GM18861 (cell line): ENCODE measurements around the gene CPPED1.

Experiments used
- ATAC-seq: cut with Tn5 transposase; IDR thresholded peaks from one replicate; pipeline ENCODE4 v1.9.1; 2021; ENCODE audit not compliant: unreplicated experiment

CPPED1 gene

DNA sequence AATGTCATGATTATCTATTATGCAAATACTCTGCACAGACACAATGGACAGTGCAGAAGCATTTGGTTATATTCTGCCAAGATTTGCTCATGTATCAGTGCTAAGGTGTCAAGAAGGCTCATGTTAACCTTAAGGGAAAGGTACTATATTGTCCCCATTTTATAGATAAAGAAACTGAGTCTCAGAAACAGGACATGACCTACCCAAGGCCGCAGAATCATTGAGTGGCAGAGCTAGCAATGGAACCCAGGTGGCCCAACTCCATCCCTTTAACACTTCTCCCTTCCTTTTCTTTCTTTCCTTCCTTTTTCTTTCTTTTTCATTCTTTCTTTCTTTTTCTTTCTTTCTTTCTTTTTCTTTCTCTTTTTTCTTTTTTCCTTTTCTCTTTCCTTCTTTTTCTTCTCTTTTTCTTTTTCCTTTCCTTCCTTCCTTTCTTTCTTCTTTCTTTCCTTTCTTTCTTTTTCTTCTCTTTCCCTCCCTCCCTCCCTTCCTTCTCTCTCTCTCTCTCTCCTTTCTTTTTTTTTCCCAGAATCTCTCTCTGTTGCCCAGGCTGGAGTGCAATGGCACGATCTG, 149.8 kb downstream of the CPPED1 start:
- no peak for ATAC-seq

DNA sequence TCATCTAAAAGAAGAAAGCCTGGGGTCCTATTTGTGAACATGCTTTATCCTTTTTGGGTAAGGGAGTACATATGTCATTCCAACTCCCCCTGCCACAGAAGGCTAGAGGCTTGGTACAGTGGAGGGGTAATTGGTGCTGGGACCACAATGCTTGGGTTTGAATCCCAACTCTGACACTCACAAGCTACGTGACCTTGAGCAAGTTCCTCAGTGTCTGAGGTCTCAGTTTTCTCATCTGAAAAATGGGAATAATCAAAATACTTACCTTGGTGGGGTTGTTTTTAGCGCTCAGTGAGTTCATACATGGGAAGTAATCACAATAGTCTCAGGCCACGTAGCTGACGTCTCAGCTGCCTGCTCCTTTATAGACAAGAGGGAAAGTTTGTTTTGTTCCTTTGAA, 150.8 kb downstream of the CPPED1 start:
- ATAC-seq = no peak

DNA sequence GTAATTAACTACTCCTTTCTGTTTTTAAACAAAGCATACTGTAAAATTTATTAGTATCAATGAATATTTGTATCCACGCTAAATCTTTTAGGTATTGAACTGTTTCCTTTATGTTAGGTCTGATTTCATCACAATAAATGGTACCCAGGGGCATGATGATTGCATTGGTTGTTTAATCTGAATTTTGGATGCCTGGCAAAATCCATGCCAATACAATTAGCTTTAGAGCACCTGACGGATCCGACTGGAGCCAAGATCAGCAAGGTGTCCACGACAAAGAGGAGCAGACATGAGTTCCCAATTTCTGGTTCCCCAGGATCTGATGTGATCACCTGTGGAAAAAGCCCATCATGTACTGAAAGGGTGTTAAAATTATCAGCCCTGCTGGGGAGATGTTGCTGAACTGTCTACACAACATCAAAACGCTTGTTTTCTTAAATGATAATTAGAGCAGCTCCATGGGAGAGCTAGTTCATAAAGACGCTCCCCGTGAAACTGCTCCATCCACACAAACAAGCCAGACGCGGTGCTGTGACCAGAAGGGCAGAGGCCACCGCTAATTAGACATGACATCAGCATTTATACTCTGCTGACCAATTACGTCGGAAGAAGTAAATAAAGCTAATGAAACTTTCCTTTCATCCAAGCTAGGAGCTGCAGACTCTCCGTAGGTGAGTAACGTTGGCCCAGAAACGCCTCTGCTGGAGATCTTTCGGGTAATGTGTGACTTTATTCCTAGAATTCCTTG, 151.7 kb downstream of the CPPED1 start:
- ATAC-seq = no peak

DNA sequence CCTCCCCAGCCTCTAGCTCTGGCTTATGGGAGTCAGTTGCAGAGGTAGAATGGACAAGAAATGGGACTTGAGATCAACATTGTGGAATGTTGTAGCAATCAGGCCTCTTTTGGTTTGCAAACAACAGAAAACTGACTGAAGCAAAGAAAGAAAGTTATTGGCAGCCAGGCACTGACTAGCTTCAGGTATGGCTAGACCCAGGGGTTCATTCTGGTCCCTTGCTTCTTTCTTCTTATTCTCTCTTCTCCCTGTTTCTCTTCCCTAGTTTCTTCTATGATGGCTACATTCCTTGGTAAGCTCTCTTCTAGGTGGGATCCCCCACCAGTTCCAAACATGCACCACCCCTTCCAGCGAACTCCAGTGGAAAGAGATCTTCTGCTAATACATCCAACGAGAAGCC, 154.3 kb downstream of the CPPED1 start:
- ATAC-seq = no peak

DNA sequence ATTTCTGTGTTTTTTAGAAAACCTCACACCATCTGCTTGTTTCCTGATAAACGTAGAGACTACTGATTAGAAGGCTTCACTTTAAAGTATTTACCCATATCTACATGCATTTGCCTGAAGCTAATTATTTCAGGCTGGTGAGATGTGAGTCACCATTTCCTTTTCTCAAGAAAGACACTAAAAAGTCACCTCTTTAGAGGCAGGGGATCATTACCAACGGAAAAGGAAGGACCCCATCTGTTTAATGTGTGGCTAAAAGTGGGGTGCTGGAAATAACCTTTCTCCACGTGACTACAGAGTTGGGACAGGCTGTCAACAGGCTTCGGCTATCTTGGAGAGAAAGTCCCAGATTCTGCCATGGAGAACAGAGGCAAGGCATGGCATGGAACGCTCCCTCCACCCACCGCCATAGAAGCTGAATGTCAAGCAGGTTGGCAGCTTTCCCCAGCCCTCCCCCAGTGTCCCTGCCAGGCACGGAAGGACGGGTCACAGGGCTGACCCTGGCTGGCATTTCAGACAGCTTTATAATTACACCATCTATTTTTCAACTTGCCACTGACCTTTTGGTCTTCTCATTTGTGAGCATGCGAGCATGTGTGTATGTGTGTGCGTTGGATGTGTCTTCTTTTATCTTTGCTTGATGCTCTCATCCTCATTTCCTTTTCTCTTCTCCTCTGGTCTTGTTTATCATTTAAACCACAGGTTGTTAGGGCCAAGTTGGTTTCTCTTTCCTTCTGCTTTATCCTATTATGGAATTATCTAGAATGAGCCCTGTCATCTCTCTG, 157.0 kb downstream of the CPPED1 start:
- ATAC-seq = peak; percentile 60

DNA sequence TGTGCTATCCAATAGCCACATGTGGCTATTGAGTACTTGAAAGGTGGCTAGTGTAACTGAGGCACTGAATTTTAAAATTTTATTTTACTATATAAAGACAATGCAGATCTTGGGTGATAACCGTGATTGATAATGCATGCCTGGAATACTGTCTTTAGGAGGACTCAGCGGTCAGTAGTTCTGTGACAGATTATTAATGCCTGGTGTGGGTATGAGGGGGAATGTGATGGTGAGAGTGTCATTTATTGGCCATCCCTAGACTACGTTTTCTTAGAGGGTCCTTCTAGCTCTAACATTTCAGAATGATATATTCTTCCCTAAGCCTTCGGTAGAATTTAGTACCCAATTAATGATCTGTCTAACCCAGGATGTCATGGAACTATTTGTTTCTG, 157.6 kb downstream of the CPPED1 start:
- ATAC-seq = no peak

DNA sequence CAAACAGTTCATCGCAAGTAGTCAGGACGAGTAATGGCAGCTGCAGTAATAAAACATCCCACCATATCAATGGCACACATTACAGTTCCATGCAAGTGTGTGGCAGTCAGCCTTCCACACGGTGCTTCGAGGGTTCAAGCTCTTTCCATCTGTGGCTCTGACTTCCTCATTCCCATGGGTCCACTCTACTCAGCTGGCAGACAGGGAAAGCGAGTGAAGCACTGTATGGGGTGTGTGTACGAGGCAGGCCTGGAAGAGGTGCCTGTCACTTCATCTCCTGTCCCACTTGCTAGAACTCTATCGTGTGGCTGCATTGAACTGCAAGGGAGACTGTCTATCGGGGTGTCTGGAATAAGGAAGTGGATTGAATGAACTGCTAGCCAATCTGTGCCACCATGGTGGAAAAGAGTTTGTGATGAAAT, 160.6 kb downstream of the CPPED1 start:
- no peak for ATAC-seq

DNA sequence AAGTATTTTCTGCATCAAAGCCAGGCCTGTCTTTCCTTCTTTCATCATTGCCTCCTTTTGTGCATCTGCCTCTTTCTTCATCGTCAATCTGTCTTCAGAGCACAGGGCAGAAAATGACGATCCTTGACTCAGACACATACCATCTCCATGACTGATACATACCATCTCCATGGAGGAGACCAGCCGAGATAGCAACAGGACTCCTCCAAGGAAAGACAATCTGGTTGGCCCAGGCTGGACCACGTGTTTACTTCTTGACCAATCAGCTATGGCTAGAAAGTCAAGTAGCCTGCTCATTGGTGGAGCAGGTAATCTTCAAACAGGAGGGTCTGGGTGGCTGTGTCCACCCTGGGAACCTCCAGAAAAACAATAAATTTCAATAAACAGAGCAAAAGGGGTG, 164.6 kb downstream of the CPPED1 start:
- ATAC-seq = no peak

DNA sequence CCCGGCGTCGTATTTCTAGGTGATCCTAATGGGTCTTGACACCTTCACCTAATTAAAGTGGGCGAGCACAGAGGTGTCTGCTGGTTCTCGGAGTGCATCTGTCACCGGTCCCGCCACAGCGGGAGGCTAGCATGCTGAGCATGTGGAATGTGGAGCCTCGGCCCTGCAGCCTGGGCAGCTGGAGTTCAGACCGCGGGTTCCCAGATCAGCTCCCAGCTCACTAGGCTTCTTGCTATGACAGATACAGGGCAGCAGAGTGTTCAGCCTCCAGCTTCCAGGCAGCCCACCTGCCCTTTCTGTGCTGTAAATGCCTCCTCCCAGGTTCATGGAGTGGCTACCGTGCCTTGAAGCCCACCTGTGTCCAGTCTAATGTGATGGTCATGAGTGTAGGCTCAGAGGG, 166.7 kb downstream of the CPPED1 start:
- ATAC-seq = no peak

DNA sequence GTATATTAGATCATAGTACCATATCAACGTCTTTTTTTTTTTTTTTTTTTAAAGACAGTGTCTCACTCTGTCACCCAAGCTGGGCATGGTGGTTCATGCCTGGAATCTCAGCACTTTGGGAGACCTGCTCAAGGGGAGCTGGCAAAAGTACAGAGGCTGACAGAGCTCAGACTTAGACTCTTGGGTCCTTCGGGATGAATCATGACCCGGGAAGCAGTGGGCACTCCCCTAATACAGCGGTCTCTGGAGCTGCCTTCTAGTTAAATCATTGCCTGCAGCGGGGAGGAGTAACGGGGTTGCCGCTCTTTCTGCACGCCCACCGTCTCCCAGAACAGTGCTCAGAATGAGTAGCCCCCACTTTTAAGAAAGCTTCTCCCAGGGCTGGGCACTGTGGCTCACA, 174.4 kb downstream of the CPPED1 start:
- no peak for ATAC-seq

DNA sequence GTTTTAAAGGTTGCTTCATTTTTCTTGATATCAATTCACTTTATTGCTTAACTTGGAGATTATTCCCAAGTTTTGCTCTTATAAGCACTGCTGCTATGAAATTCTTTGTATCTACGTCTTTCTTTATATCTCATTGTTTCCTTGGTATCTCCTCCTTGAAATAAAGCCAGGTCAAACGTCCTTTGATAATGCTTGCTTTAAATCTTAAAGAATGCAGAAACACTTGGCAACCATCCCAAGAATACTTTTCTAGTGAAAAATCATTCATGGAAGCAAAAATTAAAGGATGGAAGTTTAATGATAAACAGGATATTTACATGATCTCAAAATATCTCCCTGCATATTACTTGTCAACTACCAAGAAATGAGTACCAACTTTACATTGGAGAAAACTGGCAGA, 175.2 kb downstream of the CPPED1 start:
- ATAC-seq = no peak

DNA sequence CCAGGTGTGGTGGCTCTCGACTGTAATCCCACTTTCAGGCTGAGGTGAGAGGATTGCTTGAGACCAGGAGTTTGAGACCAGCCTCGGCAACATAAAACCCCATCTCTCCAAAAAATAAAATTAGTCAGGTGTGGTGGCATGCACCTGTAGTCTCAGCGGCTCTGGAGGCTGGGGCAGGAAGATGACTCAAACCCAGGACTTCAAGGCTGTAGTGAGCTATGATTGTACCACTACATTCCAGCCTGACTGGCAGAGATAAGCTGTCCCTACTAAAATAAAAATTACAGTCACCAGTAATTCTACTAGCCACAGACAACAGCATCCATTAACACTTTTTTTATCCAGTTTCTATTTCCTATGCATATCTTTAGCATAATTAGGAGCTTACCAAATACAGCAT, 176.3 kb downstream of the CPPED1 start:
- ATAC-seq = no peak

DNA sequence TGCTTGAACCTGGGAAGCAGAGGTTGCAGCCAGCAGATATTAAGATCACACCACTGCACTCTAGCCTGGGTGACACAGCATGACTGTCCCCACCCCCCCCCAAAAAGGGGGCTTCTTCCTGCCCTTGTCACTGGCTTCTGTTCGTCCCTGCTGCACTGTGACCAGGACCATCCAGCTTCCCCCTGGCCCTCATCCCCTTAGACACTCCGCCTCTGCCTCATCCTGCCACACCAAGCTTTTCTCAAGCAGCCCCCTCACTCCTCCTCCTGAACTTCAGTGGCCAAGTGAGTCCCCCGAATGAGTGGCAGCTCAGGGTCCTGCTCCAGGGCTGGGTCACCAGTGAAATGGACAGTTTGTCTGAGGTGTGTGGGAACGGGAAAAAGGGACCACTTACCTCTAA, 177.3 kb downstream of the CPPED1 start:
- no peak for ATAC-seq

DNA sequence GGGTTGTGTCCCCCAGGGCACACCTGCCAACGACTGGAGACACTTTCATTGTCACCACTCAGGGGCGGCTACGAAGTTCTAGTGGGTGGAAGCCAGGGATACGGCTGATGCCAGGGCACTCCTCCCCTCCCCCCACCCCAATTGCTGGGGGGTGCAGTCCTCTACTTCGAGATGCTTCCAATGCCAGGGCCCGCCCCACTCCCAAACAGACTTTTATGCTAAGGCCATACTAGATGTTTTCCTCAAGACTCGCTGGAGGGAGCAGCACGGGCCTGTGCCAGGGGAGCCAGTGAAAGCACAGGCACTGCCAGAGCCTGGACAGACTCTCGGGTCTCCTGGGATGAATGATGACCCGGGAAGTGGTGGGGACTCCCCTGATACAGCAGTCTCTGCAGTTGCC, 178.0 kb downstream of the CPPED1 start:
- no peak for ATAC-seq

DNA sequence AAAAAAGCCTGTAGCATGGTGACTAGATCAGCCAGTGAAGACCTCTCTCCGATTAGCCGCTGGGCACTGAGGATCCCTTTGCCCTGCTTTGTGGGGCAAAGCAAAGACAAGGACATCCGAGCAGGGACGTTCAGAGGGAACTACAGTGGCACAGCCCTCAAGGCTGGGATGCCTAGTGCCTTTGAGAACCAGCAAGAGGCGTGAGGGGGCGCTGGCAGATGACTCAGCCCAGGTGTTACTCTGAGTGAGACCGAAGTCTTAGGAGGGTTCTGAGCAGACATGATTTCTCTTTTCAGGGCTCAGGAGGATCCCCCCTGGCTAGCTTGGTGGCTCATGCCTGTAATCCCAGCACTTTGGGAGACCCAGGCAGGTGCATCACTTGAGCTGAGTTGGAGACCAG, 178.6 kb downstream of the CPPED1 start:
- ATAC-seq = no peak

DNA sequence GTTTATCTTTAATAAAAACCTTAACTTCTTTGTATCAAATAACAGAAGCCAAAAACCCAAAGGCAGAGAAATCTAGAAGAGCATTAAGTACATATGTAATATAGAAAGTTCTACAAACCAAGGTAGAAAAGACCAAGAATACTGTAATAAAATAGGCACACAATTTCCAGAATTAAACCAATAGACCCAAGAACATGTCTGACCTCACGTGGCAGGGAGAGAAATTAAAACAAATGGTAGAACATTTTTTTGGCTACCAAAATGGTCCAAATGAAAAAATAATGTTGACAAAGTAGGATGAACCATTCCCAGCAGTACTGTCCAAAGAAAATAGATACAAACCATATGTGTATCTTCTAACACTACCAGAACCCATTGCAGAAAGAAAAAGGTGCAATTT, 183.5 kb downstream of the CPPED1 start:
- ATAC-seq = no peak

DNA sequence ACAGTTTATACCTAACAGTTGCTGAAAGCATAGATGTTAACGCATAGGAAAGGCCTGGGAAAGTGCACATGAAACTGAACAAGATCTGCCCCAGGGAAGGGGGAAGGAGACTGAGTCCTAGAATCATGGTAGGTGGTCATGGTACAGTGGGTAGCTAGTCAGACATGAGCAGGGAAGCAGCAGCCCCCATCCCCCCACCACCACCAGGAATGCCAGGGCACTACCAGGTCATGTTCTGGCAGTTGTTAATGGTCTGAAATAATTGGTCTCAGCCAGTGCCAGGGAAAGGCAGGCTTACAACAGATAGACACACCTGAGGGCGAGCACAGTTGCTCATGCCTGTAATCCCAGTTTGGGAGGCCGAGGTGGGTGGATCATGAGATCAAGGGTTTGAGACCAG, 185.2 kb downstream of the CPPED1 start:
- no peak for ATAC-seq

DNA sequence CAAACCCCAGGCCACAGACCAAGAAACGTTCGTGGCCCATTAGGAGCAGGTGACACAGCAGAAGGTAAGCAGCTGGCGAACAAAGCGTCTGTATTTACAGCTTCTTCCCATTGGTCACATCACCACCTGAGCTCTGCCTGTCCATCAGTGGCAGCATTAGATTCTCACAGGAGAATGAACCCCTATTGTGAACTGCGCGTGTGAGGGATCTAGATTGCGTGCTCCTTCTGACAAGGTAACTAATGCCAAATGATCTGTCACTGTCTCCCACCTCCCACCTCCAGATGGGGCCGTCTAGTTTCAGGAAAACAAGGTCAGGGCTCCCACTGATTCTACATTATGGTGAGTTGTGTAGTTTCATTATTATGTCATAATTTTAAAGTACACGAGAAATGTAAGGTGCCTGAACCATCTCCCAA, 186.3 kb downstream of the CPPED1 start:
- no peak for ATAC-seq

DNA sequence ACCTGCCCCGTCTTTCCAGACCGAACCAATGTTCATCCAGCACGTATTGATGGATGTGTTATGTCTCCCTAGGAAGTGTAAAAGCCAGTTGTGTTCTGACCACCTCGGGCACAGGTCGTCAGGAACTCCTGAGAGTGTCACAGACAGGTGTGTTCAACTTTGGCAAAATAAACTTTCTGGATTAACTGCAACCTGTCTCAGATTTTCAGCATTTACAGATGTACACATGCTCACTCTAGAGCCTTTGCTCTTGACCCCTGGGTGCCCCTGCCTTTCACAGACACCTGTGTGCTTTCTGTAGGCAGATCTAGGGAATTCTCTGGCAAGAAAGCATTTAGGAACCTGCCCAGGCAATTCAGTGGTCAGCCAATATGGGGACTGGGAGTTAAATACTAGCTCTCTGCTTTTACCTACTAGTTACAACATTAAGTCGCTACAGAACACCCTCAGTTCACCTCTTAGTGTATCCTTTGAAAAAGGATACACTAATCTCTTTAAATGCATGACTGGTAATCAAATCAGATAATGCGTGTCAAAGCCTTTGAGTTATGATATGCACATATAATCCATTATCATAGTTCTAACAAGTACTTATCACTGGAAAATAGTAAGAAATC, 188.9 kb downstream of the CPPED1 start:
- ATAC-seq = no peak

DNA sequence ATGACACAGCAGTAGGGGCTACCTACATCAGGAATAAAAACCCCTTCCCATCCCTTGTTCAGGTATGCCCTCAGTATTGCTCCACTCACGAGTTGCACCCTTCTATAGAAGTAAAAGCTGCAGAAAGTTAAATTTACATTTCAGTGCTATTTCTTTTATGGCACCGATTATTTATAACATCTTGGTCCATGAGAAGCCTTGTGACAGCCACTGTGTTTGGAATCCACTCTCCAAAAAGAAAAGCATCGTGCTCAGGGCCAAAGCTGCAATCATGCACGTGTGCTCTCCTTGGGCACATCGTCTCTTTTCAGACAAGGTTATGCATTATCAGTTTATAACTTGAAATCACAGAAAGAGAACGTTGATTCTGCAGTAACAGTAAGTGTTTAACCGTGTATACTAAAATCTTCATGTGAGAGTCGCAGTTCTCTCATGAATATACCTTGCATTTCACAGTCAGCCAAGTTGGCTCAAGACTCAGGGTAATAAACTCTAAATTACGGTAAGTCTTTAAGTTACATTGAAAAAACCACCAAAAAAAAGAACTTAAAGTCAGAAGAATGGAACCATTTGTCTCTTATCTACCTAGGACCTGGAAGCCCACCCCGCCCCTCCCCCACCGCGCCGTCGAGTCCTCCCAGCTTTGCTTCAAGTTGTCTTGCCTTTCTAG, 189.6 kb downstream of the CPPED1 start:
- no peak for ATAC-seq
